ENCODE measurements around the gene GLP1R.

DNA sequence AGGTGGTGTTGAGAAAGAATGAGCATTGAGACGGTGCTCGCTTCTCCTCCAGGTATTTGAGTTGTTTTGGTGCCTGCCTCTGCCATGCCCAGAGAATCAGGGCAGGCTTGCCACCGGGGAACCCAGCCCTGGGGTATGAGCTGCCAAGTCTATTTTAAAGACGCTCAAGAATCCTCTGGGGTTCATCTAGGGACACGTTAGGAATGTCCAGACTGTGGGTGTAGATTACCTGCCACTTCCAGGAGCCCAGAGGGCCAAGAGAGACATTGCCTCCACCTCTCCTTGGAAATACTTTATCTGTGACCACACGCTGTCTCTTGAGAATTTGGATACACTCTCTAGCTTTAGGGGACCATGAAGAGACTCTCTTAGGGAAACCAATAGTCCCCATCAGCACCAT, 38.1 kb downstream of the GLP1R start:
- TF ChIP-seq CEBPB (IDR thresholded peaks at IDR 0.05; ENCODE audit: low read depth) = no peak
- TF ChIP-seq ZFX (IDR thresholded peaks at IDR 0.05) = no peak
- TF ChIP-seq, protein P1, sequence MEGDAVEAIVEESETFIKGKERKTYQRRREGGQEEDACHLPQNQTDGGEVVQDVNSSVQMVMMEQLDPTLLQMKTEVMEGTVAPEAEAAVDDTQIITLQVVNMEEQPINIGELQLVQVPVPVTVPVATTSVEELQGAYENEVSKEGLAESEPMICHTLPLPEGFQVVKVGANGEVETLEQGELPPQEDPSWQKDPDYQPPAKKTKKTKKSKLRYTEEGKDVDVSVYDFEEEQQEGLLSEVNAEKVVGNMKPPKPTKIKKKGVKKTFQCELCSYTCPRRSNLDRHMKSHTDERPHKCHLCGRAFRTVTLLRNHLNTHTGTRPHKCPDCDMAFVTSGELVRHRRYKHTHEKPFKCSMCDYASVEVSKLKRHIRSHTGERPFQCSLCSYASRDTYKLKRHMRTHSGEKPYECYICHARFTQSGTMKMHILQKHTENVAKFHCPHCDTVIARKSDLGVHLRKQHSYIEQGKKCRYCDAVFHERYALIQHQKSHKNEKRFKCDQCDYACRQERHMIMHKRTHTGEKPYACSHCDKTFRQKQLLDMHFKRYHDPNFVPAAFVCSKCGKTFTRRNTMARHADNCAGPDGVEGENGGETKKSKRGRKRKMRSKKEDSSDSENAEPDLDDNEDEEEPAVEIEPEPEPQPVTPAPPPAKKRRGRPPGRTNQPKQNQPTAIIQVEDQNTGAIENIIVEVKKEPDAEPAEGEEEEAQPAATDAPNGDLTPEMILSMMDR (IDR thresholded peaks at IDR 0.05 in 2 of 3, conservative IDR thresholded peaks at IDR 0.05 in 1 of 3; ENCODE audit: borderline replicate concordance in 1 of 3, insufficient read depth in 1 of 3, low read depth in 2 of 3, low read length in 2 of 3) = no peak
- no peak for TF ChIP-seq POLR2AphosphoS5 (IDR thresholded peaks at IDR 0.05; ENCODE audit: low read depth, low read length)
- no peak for TF ChIP-seq EZH2phosphoT487 (IDR thresholded peaks at IDR 0.05; ENCODE audit: borderline replicate concordance)
- TF ChIP-seq TCF7L2 (IDR thresholded peaks at IDR 0.05; ENCODE audit: borderline replicate concordance, extremely low read depth, insufficient read depth, insufficient read length) = no peak
- TF ChIP-seq ZNF274 (IDR thresholded peaks at IDR 0.05; ENCODE audit: low read depth, low read length) = no peak
- no peak for TF ChIP-seq POLR2A (IDR thresholded peaks at IDR 0.05; ENCODE audit: borderline replicate concordance, extremely low read depth, insufficient read depth, insufficient read length)
